H4 (cell line): ENCODE measurements around the gene KRTAP10-4. TPM values are rescaled to one million over a fixed set of nuclear protein-coding genes. Genes with fewer than 3 reads are reported as not detected.
"Not testable (repeated sequence)": the region's sequence is repeated elsewhere in the genome, so short reads cannot be mapped to it uniquely, and the experiment has no call there.

Source experiments
- DNase-seq: peaks from one replicate; pipeline ENCODE4 v3.0.0-alpha.2; 2015; ENCODE audit warnings: low spot score
- total RNA-seq: library from RNA; depleted of rRNA; stranded (reverse); fragments of >200 nt; shearing (Covaris generic); gene quantifications from 2 replicates; pipeline ENCODE4 v1.2.3, GENCODE V29; 2014

Gene KRTAP10-4
- total RNA-seq, 1 experiment from 2014 or later, result not detected

- DNase-seq, result no peak
These were observed 39.5 kb upstream of the KRTAP10-4 start for GRCh38 chr21:44533891-44534627.

- DNase-seq, result no peak
These were observed 38.8 kb upstream of the KRTAP10-4 start for GRCh38 chr21:44534688-44535087.

GRCh38 chr21:44535963-44536362 is 37.6 kb upstream of the KRTAP10-4 start:
- no peak for DNase-seq

GRCh38 chr21:44537930-44538911 is 35.3 kb upstream of the KRTAP10-4 start:
- DNase-seq, result no peak

GRCh38 chr21:44539046-44539445 is 34.5 kb upstream of the KRTAP10-4 start:
- no peak for DNase-seq

GRCh38 chr21:44539991-44540666 is 33.4 kb upstream of the KRTAP10-4 start, which contains the start of gene KRTAP10-1:
Gene KRTAP10-1 (minus strand): TSS chr21:44540195. CDS start chr21:44540150, 45 bp downstream.
- DNase-seq, result no peak

- no peak for DNase-seq
These were observed 32.7 kb upstream of the KRTAP10-4 start for GRCh38 chr21:44540741-44541288.

GRCh38 chr21:44542716-44543115 is 30.8 kb upstream of the KRTAP10-4 start:
- DNase-seq, result no peak

GRCh38 chr21:44544566-44544965 is 29.0 kb upstream of the KRTAP10-4 start:
- DNase-seq, result no peak

- no peak for DNase-seq
These were observed 25.7 kb upstream of the KRTAP10-4 start for GRCh38 chr21:44547656-44548331.

- DNase-seq, result no peak
These were observed 25.1 kb upstream of the KRTAP10-4 start for GRCh38 chr21:44548381-44548780.

GRCh38 chr21:44548922-44549321 is 24.6 kb upstream of the KRTAP10-4 start:
- no peak for DNase-seq

- DNase-seq, result no peak
These were observed 23.9 kb upstream of the KRTAP10-4 start for GRCh38 chr21:44549525-44550211.

GRCh38 chr21:44550285-44550684 is 23.2 kb upstream of the KRTAP10-4 start:
- not testable (repeated sequence) for DNase-seq

- DNase-seq, result no peak
These were observed 22.7 kb upstream of the KRTAP10-4 start for GRCh38 chr21:44550807-44551206.

- DNase-seq, result no peak
These were observed 22.1 kb upstream of the KRTAP10-4 start, which contains the start of gene KRTAP10-2 for GRCh38 chr21:44551340-44551961. Gene KRTAP10-2 (minus strand): TSS chr21:44551505. CDS start chr21:44551458, 47 bp downstream.

- DNase-seq, result no peak
These were observed 21.4 kb upstream of the KRTAP10-4 start for GRCh38 chr21:44552136-44552535.

- no peak for DNase-seq
These were observed 20.8 kb upstream of the KRTAP10-4 start for GRCh38 chr21:44552681-44553080.

- no peak for DNase-seq
These were observed 18.2 kb upstream of the KRTAP10-4 start for GRCh38 chr21:44555200-44555875.
